Stimulated activated CD8-positive, alpha-beta memory T cell treated with anti-CD3 and anti-CD28 coated beads, Interleukin-12 subunit alpha, Interleukin-12 subunit beta, amount 100 ng/mL, for 1 hour (primary cell): ENCODE results near the gene NPAS3.

Experiments used
- DNase-seq: peaks from one replicate; pipeline ENCODE4 v3.0.0-alpha.2; 2020; ENCODE audit warnings: low read depth

The NPAS3 gene

GRCh38 chr14:33714527-33715226 lies 776.0 kb downstream of the NPAS3 start:
- DNase-seq: no peak

- DNase-seq: no peak
Observed at GRCh38 chr14:33715227-33715528, 776.5 kb downstream of the NPAS3 start.

GRCh38 chr14:33716921-33717320 lies 778.2 kb downstream of the NPAS3 start:
- DNase-seq: no peak

GRCh38 chr14:33717866-33718265 lies 779.2 kb downstream of the NPAS3 start:
- DNase-seq: no peak

GRCh38 chr14:33720284-33720787 lies 781.7 kb downstream of the NPAS3 start:
- DNase-seq: no peak

GRCh38 chr14:33726685-33727084 lies 788.0 kb downstream of the NPAS3 start:
- no peak for DNase-seq

DNA sequence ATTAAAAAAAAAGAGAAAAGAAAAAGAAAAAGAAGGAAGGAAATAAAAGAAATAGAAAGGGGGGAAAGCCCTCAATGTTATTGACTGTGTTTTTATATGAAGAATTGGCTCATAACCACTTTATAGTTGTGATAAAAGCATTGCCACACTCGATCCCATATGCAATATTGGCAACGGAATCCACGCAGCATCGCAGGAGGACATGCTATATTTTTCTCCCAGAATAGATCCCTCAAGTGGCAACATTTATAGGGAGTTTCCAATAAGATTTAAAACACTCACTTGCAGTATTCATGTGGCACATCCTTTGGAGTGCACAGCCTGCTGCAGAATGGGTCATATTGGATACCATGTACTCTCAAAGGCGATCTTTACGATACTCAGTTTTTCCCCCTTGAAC lies 788.9 kb downstream of the NPAS3 start:
- DNase-seq: no peak

DNA sequence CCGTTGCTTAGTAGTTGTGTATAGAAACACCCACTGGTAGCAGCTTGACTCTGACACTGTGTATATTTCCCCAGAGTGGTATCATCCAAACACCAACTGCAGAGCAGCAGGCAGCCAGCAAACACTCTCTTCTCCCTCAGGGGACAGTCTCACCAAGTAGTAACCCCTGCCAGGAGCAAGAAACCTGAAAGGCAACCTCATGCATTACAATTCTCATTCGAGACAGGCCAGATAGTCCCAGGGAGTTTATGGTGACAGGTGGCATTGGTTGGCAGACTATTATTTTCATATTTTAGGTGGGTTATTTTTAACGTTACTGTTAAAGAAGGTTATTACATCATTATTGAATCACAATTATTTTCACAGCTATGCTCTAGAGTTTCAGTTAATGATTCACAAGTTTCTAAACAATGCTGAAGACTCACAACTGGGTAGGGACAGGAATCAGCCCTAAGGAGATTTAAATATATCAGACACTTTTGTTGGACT lies 789.4 kb downstream of the NPAS3 start:
- no peak for DNase-seq

- no peak for DNase-seq
Observed at GRCh38 chr14:33730156-33730555, 791.5 kb downstream of the NPAS3 start.

- no peak for DNase-seq
Observed at GRCh38 chr14:33732175-33732574, 793.5 kb downstream of the NPAS3 start.

DNA sequence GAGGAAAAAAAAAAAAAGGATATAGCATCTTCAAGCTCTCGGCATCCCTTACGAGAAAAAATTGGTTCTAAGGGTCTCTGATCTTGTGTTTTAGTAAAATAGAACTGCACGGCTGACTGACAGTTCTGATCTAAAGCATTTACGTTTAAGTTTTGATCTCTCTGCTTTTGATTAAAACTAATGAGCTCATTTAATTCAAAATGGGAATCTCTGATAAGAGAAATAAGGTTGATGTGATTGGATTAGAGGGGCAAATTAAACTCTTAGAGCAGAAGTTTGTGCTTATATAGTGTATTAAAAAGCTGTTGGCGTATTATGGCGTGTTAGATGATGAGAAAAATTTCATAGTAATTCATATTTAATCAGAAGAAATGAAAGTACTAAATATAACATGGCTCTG lies 794.6 kb downstream of the NPAS3 start:
- DNase-seq: no peak

- no peak for DNase-seq
Observed at GRCh38 chr14:33733721-33734120, 795.0 kb downstream of the NPAS3 start.

DNA sequence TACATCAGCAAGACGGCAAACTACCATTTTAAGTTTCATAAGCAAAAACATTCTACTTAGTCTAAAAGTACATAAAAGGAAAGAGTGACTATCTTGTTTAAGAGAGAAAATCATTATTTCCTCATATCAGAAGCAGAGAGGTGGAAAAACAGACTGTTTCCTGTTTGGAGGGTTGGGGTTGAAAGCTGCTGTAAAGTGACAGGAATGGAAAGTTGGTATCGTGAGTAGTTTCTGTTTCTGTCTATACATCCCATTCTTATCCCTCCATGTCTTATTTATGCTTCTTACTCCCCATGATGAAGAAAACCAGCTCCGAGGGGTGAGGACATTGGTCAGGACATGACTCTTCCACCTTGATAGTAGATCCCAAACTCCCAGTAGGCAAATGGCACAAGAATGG lies 795.7 kb downstream of the NPAS3 start:
- no peak for DNase-seq

DNA sequence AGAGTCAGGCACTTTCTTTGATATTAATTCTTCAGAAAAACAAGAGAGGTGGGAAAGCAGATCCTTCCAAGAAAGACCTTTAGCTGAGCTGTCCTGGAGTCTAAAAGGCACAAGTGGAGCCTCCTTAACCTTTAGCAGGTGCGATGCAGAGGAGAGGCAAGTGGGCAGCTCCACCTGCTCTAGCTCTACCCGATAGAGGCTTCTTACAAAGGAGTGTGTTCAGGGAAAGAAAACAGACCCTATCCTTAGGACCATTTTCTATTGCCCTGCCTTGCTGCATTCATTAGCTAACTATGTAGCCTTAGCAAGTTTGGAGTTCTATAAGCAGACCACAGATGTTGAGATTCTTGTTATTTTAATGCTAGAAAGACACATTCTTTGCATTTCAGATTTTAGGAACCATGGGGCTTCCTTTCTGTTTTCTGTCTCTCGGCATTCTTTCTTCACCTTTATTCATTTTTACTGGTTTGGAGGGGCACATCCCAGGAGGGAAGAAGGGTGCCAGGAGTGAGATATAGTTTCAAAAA lies 797.7 kb downstream of the NPAS3 start:
- no peak for DNase-seq

GRCh38 chr14:33736979-33737378 lies 798.3 kb downstream of the NPAS3 start:
- DNase-seq: no peak

GRCh38 chr14:33737446-33737845 lies 798.8 kb downstream of the NPAS3 start:
- no peak for DNase-seq

GRCh38 chr14:33738029-33738428 lies 799.4 kb downstream of the NPAS3 start:
- no peak for DNase-seq

DNA sequence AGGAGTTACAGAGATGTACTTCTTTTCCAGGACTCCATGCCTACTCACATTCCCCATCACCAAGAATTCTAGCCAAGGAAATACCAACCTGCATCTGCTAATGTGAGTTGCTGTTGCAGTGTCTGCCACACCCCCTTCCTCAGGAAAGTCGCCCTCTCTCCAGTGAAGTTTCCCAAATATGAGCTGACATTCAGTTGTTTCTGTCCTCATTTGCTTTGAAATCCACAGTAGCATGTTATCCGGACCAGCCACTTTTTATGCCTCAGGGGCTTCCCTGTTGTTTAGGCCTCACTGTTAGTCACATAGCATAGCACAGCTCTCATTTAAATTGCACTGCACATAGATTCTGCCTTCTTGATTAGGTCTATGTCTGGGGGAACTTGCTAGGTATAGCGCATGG lies 799.8 kb downstream of the NPAS3 start:
- no peak for DNase-seq

GRCh38 chr14:33740531-33740930 lies 801.9 kb downstream of the NPAS3 start:
- DNase-seq: no peak

- no peak for DNase-seq
Observed at GRCh38 chr14:33742166-33742565, 803.5 kb downstream of the NPAS3 start.

DNA sequence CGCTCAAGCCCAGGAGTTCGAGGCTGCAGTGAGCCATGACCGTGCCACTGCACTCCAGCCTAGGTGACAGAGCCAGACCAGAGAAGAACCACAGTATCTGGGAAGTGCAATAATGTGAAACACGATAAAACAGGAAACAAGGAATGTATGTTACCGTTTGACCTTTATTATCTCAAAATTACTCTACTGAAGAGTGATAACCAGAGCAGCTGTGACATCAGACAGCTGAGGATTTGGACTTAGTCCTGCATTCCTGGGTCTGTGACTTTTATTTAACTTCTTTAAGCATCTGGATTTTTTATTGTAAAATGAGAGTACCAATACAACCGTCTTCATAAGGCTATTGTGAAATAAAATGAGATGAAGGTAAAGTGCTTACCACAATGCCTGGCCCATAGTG lies 806.5 kb downstream of the NPAS3 start:
- DNase-seq: no peak

GRCh38 chr14:33747749-33748148 lies 809.1 kb downstream of the NPAS3 start:
- no peak for DNase-seq

- DNase-seq: no peak
Observed at GRCh38 chr14:33754261-33754660, 815.6 kb downstream of the NPAS3 start.

GRCh38 chr14:33755358-33755757 lies 816.7 kb downstream of the NPAS3 start:
- no peak for DNase-seq
